HEK293 (cell line): ENCODE data around the gene MADCAM1.

ENCODE experiments used
- BCL11A ChIP-seq: fragments of 450-650 bp; formaldehyde crosslinking; IDR thresholded peaks from 2 replicates; pipeline ENCODE4 v1.5.1; 2016; ENCODE audit warnings: low read depth, missing biosample characterization, missing genetic modification characterization
- CTCF ChIP-seq: fragments of 450-650 bp; formaldehyde crosslinking; IDR thresholded peaks from 2 replicates; pipeline ENCODE4 v1.5.1; 2016; ENCODE audit warnings: missing biosample characterization, missing genetic modification characterization
- ELK4 ChIP-seq: IDR thresholded peaks from 2 replicates; pipeline ENCODE4 v1.6.1; 2011; ENCODE audit warnings: mild to moderate bottlenecking, low read depth, low read length, borderline replicate concordance
- GLIS1 ChIP-seq: fragments of 450-650 bp; formaldehyde crosslinking; IDR thresholded peaks from 2 replicates; pipeline ENCODE4 v1.5.1; 2016; ENCODE audit warnings: missing biosample characterization, missing genetic modification characterization
- GLIS2 ChIP-seq: fragments of 450-650 bp; formaldehyde crosslinking; IDR thresholded peaks from 2 replicates; pipeline ENCODE4 v1.5.1; 2016; ENCODE audit warnings: missing biosample characterization, missing genetic modification characterization
- KLF16 ChIP-seq: fragments of 450-650 bp; formaldehyde crosslinking; IDR thresholded peaks from 2 replicates; pipeline ENCODE4 v1.5.1; 2017; ENCODE audit warnings: missing biosample characterization, missing genetic modification characterization
- KLF8 ChIP-seq: fragments of 450-650 bp; formaldehyde crosslinking; IDR thresholded peaks from 2 replicates; pipeline ENCODE4 v1.5.1; 2016; ENCODE audit warnings: missing biosample characterization, missing genetic modification characterization
- SP2 ChIP-seq: fragments of 450-650 bp; formaldehyde crosslinking; IDR thresholded peaks from 2 replicates; pipeline ENCODE4 v1.5.1; 2016; ENCODE audit warnings: missing biosample characterization, missing genetic modification characterization
- SP3 ChIP-seq: fragments of 450-650 bp; formaldehyde crosslinking; IDR thresholded peaks from 2 replicates; pipeline ENCODE4 v1.5.1; 2016; ENCODE audit warnings: missing biosample characterization, missing genetic modification characterization
- SP7 ChIP-seq: fragments of 450-650 bp; formaldehyde crosslinking; IDR thresholded peaks from 2 replicates; pipeline ENCODE4 v1.5.1; 2016; ENCODE audit warnings: missing biosample characterization, missing genetic modification characterization
- ZBTB20 ChIP-seq: fragments of 450-650 bp; formaldehyde crosslinking; IDR thresholded peaks from 2 replicates; pipeline ENCODE4 v1.5.1; 2016; ENCODE audit warnings: missing biosample characterization, missing genetic modification characterization
- ZBTB7A ChIP-seq: fragments of 450-650 bp; formaldehyde crosslinking; IDR thresholded peaks from 2 replicates; pipeline ENCODE4 v1.5.1; 2016; ENCODE audit warnings: low read depth, missing biosample characterization, missing genetic modification characterization
- ZNF16 ChIP-seq: fragments of 450-650 bp; formaldehyde crosslinking; IDR thresholded peaks from 2 replicates; pipeline ENCODE4 v1.5.1; 2016; ENCODE audit warnings: low read depth, missing biosample characterization, missing genetic modification characterization
- ZNF175 ChIP-seq: fragments of 450-650 bp; formaldehyde crosslinking; IDR thresholded peaks from 2 replicates; pipeline ENCODE4 v1.5.1; 2016; ENCODE audit warnings: missing biosample characterization, missing genetic modification characterization
- ZNF184 ChIP-seq: fragments of 450-650 bp; IDR thresholded peaks from 2 replicates; pipeline ENCODE4 v1.5.1; 2018; ENCODE audit warnings: missing biosample characterization, mild to moderate bottlenecking, missing genetic modification characterization
- ZNF211 ChIP-seq: fragments of 450-650 bp; formaldehyde crosslinking; IDR thresholded peaks from 2 replicates; pipeline ENCODE4 v1.5.1; 2016; ENCODE audit warnings: low read depth, missing biosample characterization, missing genetic modification characterization
- ZNF335 ChIP-seq: fragments of 450-650 bp; formaldehyde crosslinking; conservative IDR thresholded peaks from 2 replicates; pipeline ENCODE4 v1.5.1; 2016; ENCODE audit warnings: missing biosample characterization, missing genetic modification characterization
- ZNF341 ChIP-seq: fragments of 450-650 bp; formaldehyde crosslinking; IDR thresholded peaks from 2 replicates; pipeline ENCODE4; 2016; ENCODE audit warnings: low read depth, missing biosample characterization, missing genetic modification characterization
- ZNF501 ChIP-seq: fragments of 450-650 bp; formaldehyde crosslinking; IDR thresholded peaks from 2 replicates; pipeline ENCODE4 v1.5.1; 2016; ENCODE audit warnings: missing biosample characterization, missing genetic modification characterization
- ZNF571 ChIP-seq: fragments of 450-650 bp; formaldehyde crosslinking; IDR thresholded peaks from 2 replicates; pipeline ENCODE4 v1.5.0; 2017; ENCODE audit warnings: missing biosample characterization, missing genetic modification characterization
- ZNF596 ChIP-seq: fragments of 450-650 bp; IDR thresholded peaks from 2 replicates; pipeline ENCODE4 v1.5.0; 2018; ENCODE audit warnings: missing biosample characterization, mild to moderate bottlenecking, missing genetic modification characterization, moderate library complexity
- ZNF785 ChIP-seq: fragments of 450-650 bp; formaldehyde crosslinking; IDR thresholded peaks from 2 replicates; pipeline ENCODE4 v1.5.1; 2016; ENCODE audit warnings: missing biosample characterization, missing genetic modification characterization
- ZNF792 ChIP-seq: fragments of 450-650 bp; formaldehyde crosslinking; IDR thresholded peaks from 2 replicates; pipeline ENCODE4 v1.5.1; 2016; ENCODE audit warnings: missing biosample characterization, missing genetic modification characterization
- TF ChIP-seq, protein P1 (sequence below): fragments of 450-650 bp; formaldehyde crosslinking; IDR thresholded peaks from 2 replicates; pipeline ENCODE4 v1.5.1; 2017; ENCODE audit warnings: missing biosample characterization, mild to moderate bottlenecking, missing genetic modification characterization, moderate library complexity
- TF ChIP-seq, protein P2 (sequence below): sonication (generic); formaldehyde crosslinking; IDR thresholded peaks from 2 replicates; pipeline ENCODE4 v1.8.1; 2022; ENCODE audit warnings: mild to moderate bottlenecking, moderate library complexity, missing genetic modification reagents
- TF ChIP-seq, protein P3 (sequence below): fragments of 450-650 bp; formaldehyde crosslinking; IDR thresholded peaks from 2 replicates; pipeline ENCODE4 v1.5.1; 2016; ENCODE audit warnings: missing biosample characterization, missing genetic modification characterization
- TF ChIP-seq, protein P4 (sequence below): fragments of 450-650 bp; formaldehyde crosslinking; IDR thresholded peaks from 2 replicates; pipeline ENCODE4 v1.5.1; 2016; ENCODE audit warnings: missing biosample characterization, missing genetic modification characterization

The MADCAM1 gene

DNA sequence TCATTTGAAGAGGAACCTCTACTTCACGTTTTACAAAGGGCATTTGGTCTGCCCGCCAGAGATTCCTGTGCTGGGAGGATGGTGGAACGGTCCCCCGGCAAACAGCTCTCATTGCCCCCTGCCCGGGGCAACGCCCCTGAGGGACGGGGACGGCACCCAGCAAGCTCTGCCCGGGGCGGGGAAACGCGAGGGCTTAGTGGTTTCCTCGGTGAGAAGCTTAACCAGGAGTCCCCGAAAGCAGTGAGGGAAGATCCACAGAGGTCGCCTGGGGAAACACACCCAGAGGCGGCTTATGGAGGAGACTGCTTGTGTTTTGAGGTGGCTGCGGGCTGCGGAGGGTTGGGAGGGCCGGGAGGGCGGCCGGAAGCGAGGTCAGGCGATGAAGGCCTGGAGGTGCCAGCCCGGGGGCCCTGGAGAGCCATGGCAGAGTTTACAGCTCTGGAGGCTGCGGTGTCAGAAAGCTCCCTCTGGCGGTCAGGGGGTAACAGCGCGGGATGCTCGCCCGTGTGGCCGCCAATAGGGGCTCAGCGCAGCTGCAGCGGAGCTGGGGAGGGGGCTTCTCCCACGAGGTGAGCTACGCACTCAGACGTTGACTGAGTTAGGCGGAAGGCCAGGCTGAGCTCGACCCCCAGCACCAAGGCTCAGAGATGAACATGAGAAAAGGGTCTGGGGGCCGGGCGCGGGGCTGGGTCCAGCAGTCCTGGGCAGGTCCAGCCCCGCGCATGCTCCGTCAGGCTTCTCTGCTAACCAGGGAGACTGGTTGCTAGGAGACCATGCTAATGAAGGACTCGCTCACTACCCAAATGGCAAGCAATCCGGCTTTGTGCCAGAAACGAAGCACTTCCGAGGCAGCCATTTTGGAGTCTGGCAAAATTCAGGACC is 10.4 kb downstream of the MADCAM1 start (continued):
- peak; percentile 35; the same call in 1 of the 2 replicates for TF ChIP-seq SP7
- TF ChIP-seq KLF8 (tag by site-specific recombination), result 0 out of 2 replicates have a peak, but pooled peaks have one; percentile 33
- TF ChIP-seq ZNF211 (tag by site-specific recombination), result no peak
- peak; percentile 53 for TF ChIP-seq SP2 (tag by site-specific recombination)
- peak; percentile 87 for TF ChIP-seq ZNF16
- TF ChIP-seq, protein P1, sequence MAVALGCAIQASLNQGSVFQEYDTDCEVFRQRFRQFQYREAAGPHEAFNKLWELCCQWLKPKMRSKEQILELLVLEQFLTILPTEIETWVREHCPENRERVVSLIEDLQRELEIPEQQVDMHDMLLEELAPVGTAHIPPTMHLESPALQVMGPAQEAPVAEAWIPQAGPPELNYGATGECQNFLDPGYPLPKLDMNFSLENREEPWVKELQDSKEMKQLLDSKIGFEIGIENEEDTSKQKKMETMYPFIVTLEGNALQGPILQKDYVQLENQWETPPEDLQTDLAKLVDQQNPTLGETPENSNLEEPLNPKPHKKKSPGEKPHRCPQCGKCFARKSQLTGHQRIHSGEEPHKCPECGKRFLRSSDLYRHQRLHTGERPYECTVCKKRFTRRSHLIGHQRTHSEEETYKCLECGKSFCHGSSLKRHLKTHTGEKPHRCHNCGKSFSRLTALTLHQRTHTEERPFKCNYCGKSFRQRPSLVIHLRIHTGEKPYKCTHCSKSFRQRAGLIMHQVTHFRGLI (tag by site-specific recombination), result 0 out of 2 replicates have a peak, but pooled peaks have one; percentile 18
- no peak for TF ChIP-seq ZNF175
- peak; percentile 50; the same call in 1 of the 2 replicates for TF ChIP-seq KLF16 (tag by site-specific recombination)
- TF ChIP-seq CTCF (tag by site-specific recombination), result peak; percentile 99
- TF ChIP-seq BCL11A (tag by site-specific recombination), result 0 out of 2 replicates have a peak, but pooled peaks have one; percentile 16
- TF ChIP-seq ZNF335 (tag by site-specific recombination), result peak; percentile 72; the same call in 1 of the 2 replicates
- TF ChIP-seq GLIS1 (tag by site-specific recombination), result peak; percentile 60
- TF ChIP-seq ELK4, result no peak
- TF ChIP-seq ZBTB20 (tag by site-specific recombination), result peak; percentile 87
- peak; percentile 26; the same call in 1 of the 2 replicates for TF ChIP-seq ZNF341 (tag by site-specific recombination)
- peak; percentile 43; the same call in 1 of the 2 replicates for TF ChIP-seq SP3 (tag by site-specific recombination)
- TF ChIP-seq ZBTB7A, result peak; percentile 86; the same call in 1 of the 2 replicates
- TF ChIP-seq, protein P2, sequence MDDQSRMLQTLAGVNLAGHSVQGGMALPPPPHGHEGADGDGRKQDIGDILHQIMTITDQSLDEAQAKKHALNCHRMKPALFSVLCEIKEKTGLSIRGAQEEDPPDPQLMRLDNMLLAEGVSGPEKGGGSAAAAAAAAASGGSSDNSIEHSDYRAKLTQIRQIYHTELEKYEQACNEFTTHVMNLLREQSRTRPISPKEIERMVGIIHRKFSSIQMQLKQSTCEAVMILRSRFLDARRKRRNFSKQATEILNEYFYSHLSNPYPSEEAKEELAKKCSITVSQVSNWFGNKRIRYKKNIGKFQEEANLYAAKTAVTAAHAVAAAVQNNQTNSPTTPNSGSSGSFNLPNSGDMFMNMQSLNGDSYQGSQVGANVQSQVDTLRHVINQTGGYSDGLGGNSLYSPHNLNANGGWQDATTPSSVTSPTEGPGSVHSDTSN, result peak; percentile 73; the same call in 1 of the 2 replicates
- TF ChIP-seq, protein P3, sequence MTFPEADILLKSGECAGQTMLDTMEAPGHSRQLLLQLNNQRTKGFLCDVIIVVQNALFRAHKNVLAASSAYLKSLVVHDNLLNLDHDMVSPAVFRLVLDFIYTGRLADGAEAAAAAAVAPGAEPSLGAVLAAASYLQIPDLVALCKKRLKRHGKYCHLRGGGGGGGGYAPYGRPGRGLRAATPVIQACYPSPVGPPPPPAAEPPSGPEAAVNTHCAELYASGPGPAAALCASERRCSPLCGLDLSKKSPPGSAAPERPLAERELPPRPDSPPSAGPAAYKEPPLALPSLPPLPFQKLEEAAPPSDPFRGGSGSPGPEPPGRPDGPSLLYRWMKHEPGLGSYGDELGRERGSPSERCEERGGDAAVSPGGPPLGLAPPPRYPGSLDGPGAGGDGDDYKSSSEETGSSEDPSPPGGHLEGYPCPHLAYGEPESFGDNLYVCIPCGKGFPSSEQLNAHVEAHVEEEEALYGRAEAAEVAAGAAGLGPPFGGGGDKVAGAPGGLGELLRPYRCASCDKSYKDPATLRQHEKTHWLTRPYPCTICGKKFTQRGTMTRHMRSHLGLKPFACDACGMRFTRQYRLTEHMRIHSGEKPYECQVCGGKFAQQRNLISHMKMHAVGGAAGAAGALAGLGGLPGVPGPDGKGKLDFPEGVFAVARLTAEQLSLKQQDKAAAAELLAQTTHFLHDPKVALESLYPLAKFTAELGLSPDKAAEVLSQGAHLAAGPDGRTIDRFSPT, result peak; percentile 95
- TF ChIP-seq ZNF571 (tag by site-specific recombination), result no peak
- TF ChIP-seq ZNF184 (tag by site-specific recombination), result no peak
- no peak for TF ChIP-seq ZNF785 (tag by site-specific recombination)
- TF ChIP-seq ZNF596, result no peak
- TF ChIP-seq, protein P4, sequence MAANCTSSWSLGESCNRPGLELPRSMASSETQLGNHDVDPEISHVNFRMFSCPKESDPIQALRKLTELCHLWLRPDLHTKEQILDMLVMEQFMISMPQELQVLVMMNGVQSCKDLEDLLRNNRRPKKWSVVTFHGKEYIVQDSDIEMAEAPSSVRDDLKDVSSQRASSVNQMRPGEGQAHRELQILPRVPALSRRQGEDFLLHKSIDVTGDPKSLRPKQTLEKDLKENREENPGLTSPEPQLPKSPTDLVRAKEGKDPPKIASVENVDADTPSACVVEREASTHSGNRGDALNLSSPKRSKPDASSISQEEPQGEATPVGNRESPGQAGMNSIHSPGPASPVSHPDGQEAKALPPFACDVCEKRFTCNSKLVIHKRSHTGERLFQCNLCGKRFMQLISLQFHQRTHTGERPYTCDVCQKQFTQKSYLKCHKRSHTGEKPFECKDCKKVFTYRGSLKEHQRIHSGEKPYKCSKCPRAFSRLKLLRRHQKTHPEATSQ, result peak; percentile 72; the same call in 1 of the 2 replicates
- no peak for TF ChIP-seq ZNF792
- peak; percentile 57; the same call in 1 of the 2 replicates for TF ChIP-seq GLIS2
- TF ChIP-seq ZNF501, result peak; percentile 23; the same call in 1 of the 2 replicates
